PC-9 (cell line): ENCODE results near the gene CDKN2B.

ENCODE experiments used
- EZH2 ChIP-seq: fragments of 200-600 bp; sonication (generic); IDR thresholded peaks from 2 replicates; pipeline ENCODE4 v1.8.0; 2017; ENCODE audit warnings: antibody characterized with exemption, low read depth
- TF ChIP-seq, protein P1 (sequence below): fragments of 200-600 bp; sonication (generic); conservative IDR thresholded peaks from 2 replicates; pipeline ENCODE4 v1.6.1; 2017; ENCODE audit warnings: mixed run types, antibody characterized with exemption, mild to moderate bottlenecking, moderate library complexity

DNA sequence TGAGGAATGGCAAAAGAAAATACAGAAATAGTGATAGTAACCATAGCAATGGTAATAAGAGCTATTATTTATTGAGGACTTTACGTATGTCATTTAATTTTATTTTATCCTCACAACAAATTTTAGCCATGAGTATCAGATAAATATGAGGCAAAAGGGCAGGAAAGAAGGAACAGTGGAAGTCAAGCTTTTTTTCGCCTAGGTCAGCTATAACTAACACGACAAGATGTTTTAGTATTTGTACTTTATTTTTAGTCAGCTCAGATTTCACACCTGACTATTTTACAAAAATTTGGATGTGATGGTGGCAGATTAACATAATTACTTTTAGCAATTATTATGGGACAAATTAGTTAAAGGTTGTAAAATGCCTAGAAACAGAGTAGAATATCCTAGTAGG is 34.8 kb upstream of the CDKN2B start:
- no peak for TF ChIP-seq EZH2
- TF ChIP-seq, protein P1, sequence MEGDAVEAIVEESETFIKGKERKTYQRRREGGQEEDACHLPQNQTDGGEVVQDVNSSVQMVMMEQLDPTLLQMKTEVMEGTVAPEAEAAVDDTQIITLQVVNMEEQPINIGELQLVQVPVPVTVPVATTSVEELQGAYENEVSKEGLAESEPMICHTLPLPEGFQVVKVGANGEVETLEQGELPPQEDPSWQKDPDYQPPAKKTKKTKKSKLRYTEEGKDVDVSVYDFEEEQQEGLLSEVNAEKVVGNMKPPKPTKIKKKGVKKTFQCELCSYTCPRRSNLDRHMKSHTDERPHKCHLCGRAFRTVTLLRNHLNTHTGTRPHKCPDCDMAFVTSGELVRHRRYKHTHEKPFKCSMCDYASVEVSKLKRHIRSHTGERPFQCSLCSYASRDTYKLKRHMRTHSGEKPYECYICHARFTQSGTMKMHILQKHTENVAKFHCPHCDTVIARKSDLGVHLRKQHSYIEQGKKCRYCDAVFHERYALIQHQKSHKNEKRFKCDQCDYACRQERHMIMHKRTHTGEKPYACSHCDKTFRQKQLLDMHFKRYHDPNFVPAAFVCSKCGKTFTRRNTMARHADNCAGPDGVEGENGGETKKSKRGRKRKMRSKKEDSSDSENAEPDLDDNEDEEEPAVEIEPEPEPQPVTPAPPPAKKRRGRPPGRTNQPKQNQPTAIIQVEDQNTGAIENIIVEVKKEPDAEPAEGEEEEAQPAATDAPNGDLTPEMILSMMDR, result no peak
